B cell (primary cell): Measurements from ENCODE around the gene MPHOSPH6. TPM values are rescaled to one million over a fixed set of nuclear protein-coding genes. Genes with fewer than 3 reads are reported as not detected.

ENCODE experiments used
- ATAC-seq: fragments of 200-7000 bp; cut with Tn5 transposase; one replicate; pipeline ENCODE4 v1.10.0; 2021; ENCODE audit warnings: low read depth, mild to moderate bottlenecking, moderate number of reproducible peaks, moderate library complexity
- CTCF ChIA-PET: fragments of 350-600 bp; sonication (Branson Sonifier 250); formaldehyde crosslinking; loops from one replicate; lab custom pipeline; 2021; ENCODE audit warnings: antibody characterized with exemption, inconsistent platforms; lab: Charles Lee
- POLR2A ChIA-PET: fragments of 350-600 bp; sonication (Branson Sonifier 250); formaldehyde crosslinking; loops from one replicate; lab custom pipeline; 2021; ENCODE audit warnings: antibody characterized with exemption; lab: Charles Lee
- DNase-seq: peaks from one replicate; pipeline ENCODE4 v3.0.0; 2013
- H2AFZ ChIP-seq: 2 replicates; pipeline ENCODE4 v1.6.1; 2012; ENCODE audit warnings: mild to moderate bottlenecking, low read depth, low read length; ENCODE audit not compliant: insufficient read depth, poor library complexity, severe bottlenecking
- H3K27ac ChIP-seq, 2 donors: 1 replicate in 1 of 2; 2 replicates in 1 of 2; pipeline ENCODE4 v1.5.1; 2012 to 2013; ENCODE audit warnings: low read length in 2 of 2, mild to moderate bottlenecking in 2 of 2, moderate library complexity in 1 of 2
- H3K27me3 ChIP-seq, 4 experiments: fragments of 200-600 bp in 1 of 4; sonication (generic) in 1 of 4; replicated peaks in 1 of 4; 1 replicate in 2 of 4; 2 replicates in 2 of 4; pipeline versions ENCODE4 v1.6.1 to v1.7.0; 2013 to 2016; ENCODE audit warnings: low read length in 3 of 4, mild to moderate bottlenecking in 2 of 4, mixed read lengths in 1 of 4, moderate library complexity in 1 of 4; ENCODE audit not compliant: insufficient read depth in 4 of 4, control insufficient read depth in 3 of 4; ENCODE audit errors: control extremely low read depth in 1 of 4
- H3K36me3 ChIP-seq, 2 experiments: replicated peaks in 1 of 2; 1 replicate in 1 of 2; 2 replicates in 1 of 2; pipeline versions ENCODE4 v1.6.1 to v1.7.1; 2013; ENCODE audit warnings: low read length in 1 of 2; ENCODE audit not compliant: insufficient read depth in 2 of 2, control insufficient read depth in 1 of 2; ENCODE audit errors: control extremely low read depth in 1 of 2, extremely low read depth in 1 of 2
- H3K4me1 ChIP-seq, 2 donors: fragments of 200-600 bp in 1 of 2; sonication (generic) in 1 of 2; 1 replicate in 1 of 2; 2 replicates in 1 of 2; pipeline versions ENCODE4 v1.5.1 to v1.6.1; 2013 to 2017; ENCODE audit warnings: low read length in 2 of 2; ENCODE audit not compliant: control insufficient read depth in 2 of 2, insufficient read depth in 2 of 2
- H3K4me2 ChIP-seq: replicated peaks from 2 replicates; pipeline ENCODE3; 2012; ENCODE audit warnings: mild to moderate bottlenecking, low read depth, low read length; ENCODE audit not compliant: poor library complexity, severe bottlenecking
- H3K4me3 ChIP-seq, 5 experiments: fragments of 200-600 bp in 1 of 5; sonication (generic) in 1 of 5; 1 replicate in 3 of 5; 2 replicates in 2 of 5; pipeline versions ENCODE4 v1.5.1 to v1.7.0; 2011 to 2016; ENCODE audit warnings: low read length in 4 of 5, mild to moderate bottlenecking in 4 of 5, low read depth in 2 of 5, control low read depth in 1 of 5, moderate library complexity in 1 of 5; ENCODE audit not compliant: insufficient read depth in 1 of 5; ENCODE audit errors: control extremely low read depth in 1 of 5, extremely low read depth in 1 of 5
- H3K79me2 ChIP-seq: fragments of 200-600 bp; sonication (generic); one replicate; pipeline ENCODE4 v1.6.0; 2016; ENCODE audit warnings: low read length; ENCODE audit not compliant: control insufficient read depth, insufficient read depth
- H3K9ac ChIP-seq: fragments of 200-600 bp; sonication (generic); 2 replicates; pipeline ENCODE4 v1.6.1; 2017; ENCODE audit warnings: mild to moderate bottlenecking, low read length, moderate library complexity
- H3K9me3 ChIP-seq, 3 donors: one replicate each; pipeline versions ENCODE4 v1.6.1 to v1.7.1; 2013; ENCODE audit warnings: low read length in 2 of 3; ENCODE audit not compliant: control insufficient read depth in 2 of 3, insufficient read depth in 1 of 3; ENCODE audit errors: control extremely low read depth in 1 of 3
- H4K20me1 ChIP-seq: 2 replicates; pipeline ENCODE4 v1.6.0; 2012; ENCODE audit warnings: mild to moderate bottlenecking, low read length; ENCODE audit not compliant: insufficient read depth, control insufficient read depth, poor library complexity, severe bottlenecking
- H3K27ac Mint-ChIP-seq: one replicate; pipeline ENCODE4 v1.8.0; 2021; ENCODE audit warnings: mixed read lengths
- H3K27me3 Mint-ChIP-seq: one replicate; pipeline ENCODE4 v1.8.0; 2021; ENCODE audit warnings: mixed read lengths
- H3K4me1 Mint-ChIP-seq: one replicate; pipeline ENCODE4 v1.8.0; 2021; ENCODE audit warnings: mixed read lengths
- H3K4me3 Mint-ChIP-seq: one replicate; pipeline ENCODE4 v1.8.0; 2021; ENCODE audit warnings: mixed read lengths
- H3K9me3 Mint-ChIP-seq: one replicate; pipeline ENCODE4 v1.8.0; 2022; ENCODE audit warnings: mixed read lengths; ENCODE audit not compliant: insufficient read depth
- EZH2 ChIP-seq: IDR thresholded peaks from 2 replicates; pipeline ENCODE4 v1.6.1; 2012; ENCODE audit warnings: borderline replicate concordance, low read depth, mild to moderate bottlenecking, moderate library complexity, low read length; ENCODE audit not compliant: insufficient read depth, poor library complexity, severe bottlenecking
- WGBS: methylation state at CpG from one replicate; pipeline ENCODE4 v1.1.5; 2013; ENCODE audit warnings: missing lambda C conversion rate; ENCODE audit not compliant: insufficient coverage; 5-methylcytosine and 5-hydroxymethylcytosine counted together
- intact Hi-C: fragments of 100-400 bp; cut with micrococcal nuclease; formaldehyde crosslinking; loops from one replicate; pipeline ENCODE4 v1.10.0; 2022
- polyA minus RNA-seq: library from RNA; depleted of rRNA, polyadenylated mRNA; stranded (reverse); fragments of >200 nt; gene quantifications from 2 replicates; pipeline ENCODE4 v1.2.3, GENCODE V29; 2012
- polyA plus RNA-seq: library from polyadenylated mRNA; depleted of rRNA; stranded (reverse); fragments of >200 nt; gene quantifications from 2 replicates; pipeline ENCODE4 v1.2.3, GENCODE V29; 2012
- total RNA-seq, 2 donors: library from RNA; stranded (reverse); fragments of 120-200 nt in 1 of 2; gene quantifications; 1 replicate in 1 of 2; 2 replicates in 1 of 2; pipeline versions ENCODE4 v1.2.3 to v1.2.4, GENCODE V29; 2013 to 2022
- TF ChIP-seq, protein P1 (sequence below): fragments of 200-600 bp; IDR thresholded peaks from one replicate; pipeline ENCODE4 v1.8.0; 2022; ENCODE audit warnings: antibody characterized with exemption, mild to moderate bottlenecking

The MPHOSPH6 gene, protein sequence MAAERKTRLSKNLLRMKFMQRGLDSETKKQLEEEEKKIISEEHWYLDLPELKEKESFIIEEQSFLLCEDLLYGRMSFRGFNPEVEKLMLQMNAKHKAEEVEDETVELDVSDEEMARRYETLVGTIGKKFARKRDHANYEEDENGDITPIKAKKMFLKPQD
- total RNA-seq (20.4 and 26.7 TPM in 2 replicates), polyA plus RNA-seq (4.6 and 14.6 TPM in 2 replicates), polyA minus RNA-seq (2.0 and 2.9 TPM in 2 replicates)
- 16.6 TPM for total RNA-seq (2013)

GRCh38 chr16:82169861-82170845, at the start of gene MPHOSPH6:
TSS of gene MPHOSPH6 (minus strand) at chr16:82170224. CDS start at chr16:82170175, 49 bp downstream.
- intact Hi-C loops: loop anchor here (2.0 to 10.0 kb wide), 2 partner anchors 685 to 1093 kb away; partner anchors contain the start of gene C16orf46
- peak; percentile 95 for DNase-seq
- under 1% methylated on average over 88 of the region's 89 CpGs for WGBS
- ChIA-PET POLR2A (interaction anchor here (0.6 kb wide), 2 partner anchors 31 to 370 kb away, joined by 5 to 6 read pairs; no protein-coding TSS in a partner anchor), CTCF (interaction anchor here (1.1 to 1.3 kb wide), 2 partner anchors 10 to 60 kb away, joined by 3 to 4 read pairs; no protein-coding TSS in a partner anchor)
- peak; percentile 97 for ATAC-seq
- Histone ChIP-seq H3K27ac (peak within 1 kb of the TSS; percentile 64 to 67), H3K9me3 (peaks cover 0 to 1% (median 0%) of the 10 kb centered on the region in 3 donors), H2AFZ (peak within 1 kb of the TSS; percentile 83), H4K20me1 (no peaks in the 10 kb centered on the region), H3K27me3 (peaks cover 2 to 24% (median 21%) of the 10 kb centered on the region in 4 experiments), H3K4me3 (peak within 1 kb of the TSS; percentile 68 to 88 (median 82)), H3K4me2 (peak within 1 kb of the TSS; percentile 90), H3K79me2 (peaks cover 20% of the 10 kb centered on the region), H3K9ac (peak within 1 kb of the TSS; percentile 70), H3K36me3 (peaks cover 0 to 7% of the 10 kb centered on the region in 2 experiments), H3K4me1 (peaks cover 10 to 15% of the 10 kb centered on the region in 2 donors)
- TF ChIP-seq, protein P1, sequence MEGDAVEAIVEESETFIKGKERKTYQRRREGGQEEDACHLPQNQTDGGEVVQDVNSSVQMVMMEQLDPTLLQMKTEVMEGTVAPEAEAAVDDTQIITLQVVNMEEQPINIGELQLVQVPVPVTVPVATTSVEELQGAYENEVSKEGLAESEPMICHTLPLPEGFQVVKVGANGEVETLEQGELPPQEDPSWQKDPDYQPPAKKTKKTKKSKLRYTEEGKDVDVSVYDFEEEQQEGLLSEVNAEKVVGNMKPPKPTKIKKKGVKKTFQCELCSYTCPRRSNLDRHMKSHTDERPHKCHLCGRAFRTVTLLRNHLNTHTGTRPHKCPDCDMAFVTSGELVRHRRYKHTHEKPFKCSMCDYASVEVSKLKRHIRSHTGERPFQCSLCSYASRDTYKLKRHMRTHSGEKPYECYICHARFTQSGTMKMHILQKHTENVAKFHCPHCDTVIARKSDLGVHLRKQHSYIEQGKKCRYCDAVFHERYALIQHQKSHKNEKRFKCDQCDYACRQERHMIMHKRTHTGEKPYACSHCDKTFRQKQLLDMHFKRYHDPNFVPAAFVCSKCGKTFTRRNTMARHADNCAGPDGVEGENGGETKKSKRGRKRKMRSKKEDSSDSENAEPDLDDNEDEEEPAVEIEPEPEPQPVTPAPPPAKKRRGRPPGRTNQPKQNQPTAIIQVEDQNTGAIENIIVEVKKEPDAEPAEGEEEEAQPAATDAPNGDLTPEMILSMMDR: no peak
- no peak for TF ChIP-seq EZH2
- peak within 1 kb of the TSS; percentile 96 for H3K27ac Mint-ChIP-seq
- peaks cover 28% of the 10 kb centered on the region for H3K27me3 Mint-ChIP-seq
- H3K4me1 Mint-ChIP-seq: peaks cover 24% of the 10 kb centered on the region
- H3K4me3 Mint-ChIP-seq: peak within 1 kb of the TSS; percentile 98
- H3K9me3 Mint-ChIP-seq: no peaks in the 10 kb centered on the region
